GM13977 (cell line): ENCODE data around the gene UBTD2.

ENCODE experiments used
- DNase-seq: peaks from one replicate; pipeline ENCODE4 v3.0.0; 2012; ENCODE audit warnings: low spot score
- CTCF ChIP-seq: IDR thresholded peaks from 2 replicates; pipeline ENCODE4 v1.5.1; 2012; ENCODE audit warnings: mild to moderate bottlenecking, control low read depth; ENCODE audit not compliant: insufficient read depth; ENCODE audit errors: extremely low read depth, missing control alignments
- in situ Hi-C: fragments of 300-500 bp; cut with MboI; formaldehyde crosslinking; loops from one replicate; pipeline ENCODE4 v1.12.0; 2022; ENCODE audit warnings: low sequenced_read_pairs, low pct_unique_long_range_greater_than_20kb, mixed read lengths, inconsistent platforms; ENCODE audit not compliant: unreplicated experiment

UBTD2 gene

GRCh38 chr5:172274951-172275753, 8.4 kb downstream of the UBTD2 start:
- no peak for TF ChIP-seq CTCF
- DNase-seq = no peak
- in situ Hi-C loops = no loop called here

GRCh38 chr5:172267943-172268342, 15.6 kb downstream of the UBTD2 start:
- TF ChIP-seq CTCF = no peak
- DNase-seq = no peak
- in situ Hi-C loops = no loop called here

- in situ Hi-C loops = no loop called here
- no peak for TF ChIP-seq CTCF
- no peak for DNase-seq
Observed at GRCh38 chr5:172266676-172267092, 16.9 kb downstream of the UBTD2 start.

GRCh38 chr5:172266071-172266675, 17.4 kb downstream of the UBTD2 start:
- DNase-seq = no peak
- no peak for TF ChIP-seq CTCF
- in situ Hi-C loops = no loop called here

GRCh38 chr5:172264815-172265395, 18.7 kb downstream of the UBTD2 start:
- no peak for TF ChIP-seq CTCF
- in situ Hi-C loops = no loop called here

GRCh38 chr5:172255444-172255843, 28.1 kb downstream of the UBTD2 start:
- in situ Hi-C loops = no loop called here
- TF ChIP-seq CTCF = no peak
- DNase-seq = no peak

More at GRCh38 chr5:172264815-172265395, 18.7 kb downstream of the UBTD2 start:
- no peak for DNase-seq
